CD4-positive, alpha-beta T cell treated with Interleukin-15 for 4 hours (primary cell): ENCODE measurements around the gene MAN2C1.
"Not testable (repeated sequence)": the region's sequence is repeated elsewhere in the genome, so short reads cannot be mapped to it uniquely, and the experiment has no call there.

Source experiments
- DNase-seq: peaks from one replicate; pipeline ENCODE4 v3.0.0-alpha.2; 2020; ENCODE audit warnings: low spot score

The MAN2C1 gene

GRCh38 chr15:75361361-75361988 lies 6.9 kb downstream of the MAN2C1 start:
- no peak for DNase-seq

- DNase-seq = no peak
These were observed 7.6 kb downstream of the MAN2C1 start for GRCh38 chr15:75360856-75361255.

GRCh38 chr15:75360391-75360790 lies 8.0 kb downstream of the MAN2C1 start:
- DNase-seq = no peak

GRCh38 chr15:75359537-75360250 lies 8.7 kb downstream of the MAN2C1 start:
- DNase-seq = no peak

GRCh38 chr15:75358771-75359536 lies 9.5 kb downstream of the MAN2C1 start:
- DNase-seq = no peak

GRCh38 chr15:75357976-75358673 lies 10.3 kb downstream of the MAN2C1 start:
- no peak for DNase-seq

- DNase-seq = no peak
These were observed 11.9 kb downstream of the MAN2C1 start for GRCh38 chr15:75356517-75356916.

GRCh38 chr15:75356006-75356405 lies 12.4 kb downstream of the MAN2C1 start:
- no peak for DNase-seq

GRCh38 chr15:75355369-75355768 lies 13.0 kb downstream of the MAN2C1 start:
- DNase-seq = no peak

GRCh38 chr15:75354454-75354853 lies 14.0 kb downstream of the MAN2C1 start:
- DNase-seq = no peak

GRCh38 chr15:75353604-75354003 lies 14.8 kb downstream of the MAN2C1 start:
- no peak for DNase-seq

- no peak for DNase-seq
These were observed 16.0 kb downstream of the MAN2C1 start for GRCh38 chr15:75352186-75353080.

GRCh38 chr15:75350601-75351361 lies 17.6 kb downstream of the MAN2C1 start:
- DNase-seq = no peak

GRCh38 chr15:75349851-75350588 lies 18.4 kb downstream of the MAN2C1 start:
- peak; percentile 72 for DNase-seq

GRCh38 chr15:75349351-75349669 lies 19.1 kb downstream of the MAN2C1 start:
- not testable (repeated sequence) for DNase-seq

- DNase-seq = no peak
These were observed 19.7 kb downstream of the MAN2C1 start for GRCh38 chr15:75348562-75349350.

GRCh38 chr15:75348034-75348561 lies 20.3 kb downstream of the MAN2C1 start:
- DNase-seq = no peak

- peak; percentile 39 for DNase-seq
These were observed 21.0 kb downstream of the MAN2C1 start for GRCh38 chr15:75347222-75348033.
